AG09319 (cell line): ENCODE measurements around the gene ALDH1A2.
"Not testable (repeated sequence)": the region's sequence is repeated elsewhere in the genome, so short reads cannot be mapped to it uniquely, and the experiment has no call there.

Experiments
- DNase-seq: peaks from one replicate; pipeline ENCODE4 v3.0.0-alpha.2; 2010; ENCODE audit warnings: low read depth; ENCODE audit errors: extremely low read depth
- CTCF ChIP-seq: IDR thresholded peaks from 2 replicates; pipeline ENCODE4 v1.5.1; 2011; ENCODE audit warnings: low read depth, mild to moderate bottlenecking, inconsistent platforms, low read length, moderate library complexity

Gene ALDH1A2

GRCh38 chr15:58065445-58066041 is at the start of gene ALDH1A2:
Gene ALDH1A2, minus strand, starts transcription at chr15:58065711. Its CDS starts 61 bp downstream, at chr15:58065650.
- no peak for TF ChIP-seq CTCF
- DNase-seq = no peak

GRCh38 chr15:58114812-58115211 is 49.3 kb upstream of the ALDH1A2 start:
- DNase-seq = no peak

GRCh38 chr15:58114388-58114787 is 48.9 kb upstream of the ALDH1A2 start:
- DNase-seq = no peak
- no peak for TF ChIP-seq CTCF

More at GRCh38 chr15:58114812-58115211, 49.3 kb upstream of the ALDH1A2 start:
- TF ChIP-seq CTCF = no peak

GRCh38 chr15:58113358-58113757 is 47.8 kb upstream of the ALDH1A2 start:
- DNase-seq = not testable (repeated sequence)

GRCh38 chr15:58111718-58112104 is 46.2 kb upstream of the ALDH1A2 start:
- no peak for TF ChIP-seq CTCF
- no peak for DNase-seq

- TF ChIP-seq CTCF = no peak
- DNase-seq = no peak
Measured at GRCh38 chr15:58110999-58111717, 45.6 kb upstream of the ALDH1A2 start.

- no peak for TF ChIP-seq CTCF
- no peak for DNase-seq
Measured at GRCh38 chr15:58109419-58109818, 43.9 kb upstream of the ALDH1A2 start.
